PFSK-1 (cell line): ENCODE measurements around the gene CRYGA.

Source experiments
- FOXP2 ChIP-seq: optimal IDR thresholded peaks from 2 replicates; pipeline ENCODE3; 2011; ENCODE audit warnings: borderline replicate concordance, control low read depth, inconsistent platforms; ENCODE audit not compliant: insufficient read depth; ENCODE audit errors: extremely low read length, extremely low read depth
- POLR2AphosphoS5 ChIP-seq: IDR thresholded peaks from 2 replicates; pipeline ENCODE4 v1.6.1; 2012; ENCODE audit warnings: low read depth, mild to moderate bottlenecking, control low read depth, low read length, moderate library complexity
- REST ChIP-seq, 2 experiments: IDR thresholded peaks; 2 replicates each; pipeline versions ENCODE4 v1.6.1 to v1.8.0; 2011 to 2012; ENCODE audit warnings: low read depth in 2 of 2, low read length in 2 of 2, control low read depth in 1 of 2, inconsistent platforms in 1 of 2, mild to moderate bottlenecking in 1 of 2, moderate library complexity in 1 of 2; ENCODE audit not compliant: insufficient read depth in 1 of 2
- SIN3A ChIP-seq: IDR thresholded peaks from 2 replicates; pipeline ENCODE4 v1.6.1; 2012; ENCODE audit warnings: mild to moderate bottlenecking, low read length, moderate library complexity, borderline replicate concordance; ENCODE audit not compliant: insufficient read depth
- TAF1 ChIP-seq: IDR thresholded peaks from 2 replicates; pipeline ENCODE4 v1.6.1; 2012; ENCODE audit warnings: low read length, control low read depth, borderline replicate concordance; ENCODE audit not compliant: insufficient read depth

DNA sequence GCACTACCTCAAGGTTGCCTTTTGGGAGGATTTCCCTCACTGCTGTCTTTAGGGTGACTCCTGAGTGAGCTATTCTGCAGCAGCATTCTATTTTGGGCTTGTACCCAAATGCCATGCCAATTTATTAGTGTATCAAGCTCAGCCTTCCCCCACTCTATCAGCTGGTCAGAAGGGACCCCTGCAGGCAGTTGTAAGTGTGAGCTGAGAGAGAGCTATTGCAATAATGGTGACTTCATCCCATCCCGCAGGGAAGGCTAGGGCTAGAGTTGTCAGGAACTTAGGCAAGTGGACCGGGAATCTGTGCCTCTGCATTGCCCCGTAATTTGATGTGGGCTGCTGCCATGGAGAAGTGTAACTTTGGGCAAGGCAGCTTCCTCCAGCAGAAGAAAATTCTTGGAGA, 15.6 kb downstream of the CRYGA start:
- TF ChIP-seq POLR2AphosphoS5 (no peak), TAF1 (no peak), SIN3A (no peak), REST (IDR thresholded peaks at IDR 0.05; ENCODE audit: insufficient read depth in 1 of 2, low read depth in 2 of 2, low read length in 2 of 2) (no peak), FOXP2 (no peak)
